K562 (cell line): ENCODE measurements around the gene NET1. TPM values are rescaled to one million over a fixed set of nuclear protein-coding genes. Genes with fewer than 3 reads are reported as not detected.

Source experiments
- DPF2 ChIP-seq: fragments of 450-650 bp; IDR thresholded peaks from 2 replicates; pipeline ENCODE4 v1.6.1; 2016
- FOXP4 ChIP-seq: sonication (generic); formaldehyde crosslinking; IDR thresholded peaks from 2 replicates; pipeline ENCODE4 v1.8.0; 2022; ENCODE audit warnings: mild to moderate bottlenecking, missing genetic modification reagents, borderline replicate concordance
- JUND ChIP-seq, 2 experiments: IDR thresholded peaks; 2 replicates in 1 of 2; 3 replicates in 1 of 2; pipeline ENCODE4 v1.6.1; 2011; ENCODE audit warnings: borderline replicate concordance in 2 of 2, low read depth in 2 of 2, low read length in 2 of 2, improper control_type of control experiment in 1 of 2, missing biosample characterization in 1 of 2, missing genetic modification characterization in 1 of 2, missing genetic modification reagents in 1 of 2
- MGA ChIP-seq: fragments of 450-650 bp; IDR thresholded peaks from 2 replicates; pipeline ENCODE4 v1.6.1; 2016; ENCODE audit warnings: mild to moderate bottlenecking, moderate library complexity
- ZBED1 ChIP-seq: IDR thresholded peaks from 2 replicates; pipeline ENCODE4 v1.6.1; 2014
- ZNF274 ChIP-seq: IDR thresholded peaks from 2 replicates; pipeline ENCODE4 v1.6.1; 2011; ENCODE audit warnings: low read depth, mild to moderate bottlenecking, low read length, moderate library complexity, borderline replicate concordance
- polyA plus RNA-seq, 8 experiments: library from polyadenylated mRNA; depleted of rRNA in 4 of 8; stranded (reverse) in 5 of 8; unstranded in 3 of 8; fragments of >200 nt; fragmentation: Nextera tagmentation in 2 of 8; fragmentation: Illumina TruSeq in 1 of 8; extraction: Ambion mirVana in 2 of 8; extraction: Trizol in 1 of 8; gene quantifications; 2 replicates each; pipeline versions ENCODE4 v1.2.1 to v1.2.3, GENCODE V29; 2011 to 2014; ENCODE audit warnings: inconsistent platforms in 1 of 8, missing spikeins in 1 of 8
- total RNA-seq, 7 experiments: library from RNA; depleted of rRNA in 6 of 7; stranded (reverse); fragments of >200 nt in 6 of 7; fragmentation: Illumina TruSeq in 2 of 7; extraction: Trizol in 2 of 7; gene quantifications; 2 replicates each; pipeline versions ENCODE4 v1.2.1 to v1.2.3, GENCODE V29; 2011 to 2021; ENCODE audit warnings: low replicate concordance in 1 of 7

The NET1 gene
- total and polyA plus RNA-seq, 9 of the 15 experiments (the other 6 are each of a cell fraction or from before 2014, with no cell fraction given), result 47.4 to 258 (median 106) TPM

GRCh38 chr10:5449823-5450222 lies 37.5 kb downstream of the NET1 start (continued):
- TF ChIP-seq MGA, result 0 out of 2 replicates have a peak, but pooled peaks have one; percentile 22
- TF ChIP-seq FOXP4 (CRISPR knock-in tag), result no peak
- no peak for TF ChIP-seq ZNF274
- TF ChIP-seq ZBED1, result peak; percentile 56; the same call in 1 of the 2 replicates
- TF ChIP-seq JUND (IDR thresholded peaks at IDR 0.05; ENCODE audit: borderline replicate concordance, low read depth, low read length), result 0 out of 2 replicates have a peak, but pooled peaks have one; percentile 17
- TF ChIP-seq JUND (tag; IDR thresholded peaks at IDR 0.05; ENCODE audit: borderline replicate concordance, low read depth, low read length), result peak; percentile 35; the same call in 1 of the 3 replicates
- no peak for TF ChIP-seq DPF2
